ENCODE measurements around the gene LRIT3. TPM values are rescaled to one million over a fixed set of nuclear protein-coding genes. Genes with fewer than 3 reads are reported as not detected.

Gene LRIT3
- total and polyA plus RNA-seq, 2 of the 8 experiments (the other 6 are each of a cell fraction or from before 2014, with no cell fraction given): 0.11 TPM; not detected in 1

DNA sequence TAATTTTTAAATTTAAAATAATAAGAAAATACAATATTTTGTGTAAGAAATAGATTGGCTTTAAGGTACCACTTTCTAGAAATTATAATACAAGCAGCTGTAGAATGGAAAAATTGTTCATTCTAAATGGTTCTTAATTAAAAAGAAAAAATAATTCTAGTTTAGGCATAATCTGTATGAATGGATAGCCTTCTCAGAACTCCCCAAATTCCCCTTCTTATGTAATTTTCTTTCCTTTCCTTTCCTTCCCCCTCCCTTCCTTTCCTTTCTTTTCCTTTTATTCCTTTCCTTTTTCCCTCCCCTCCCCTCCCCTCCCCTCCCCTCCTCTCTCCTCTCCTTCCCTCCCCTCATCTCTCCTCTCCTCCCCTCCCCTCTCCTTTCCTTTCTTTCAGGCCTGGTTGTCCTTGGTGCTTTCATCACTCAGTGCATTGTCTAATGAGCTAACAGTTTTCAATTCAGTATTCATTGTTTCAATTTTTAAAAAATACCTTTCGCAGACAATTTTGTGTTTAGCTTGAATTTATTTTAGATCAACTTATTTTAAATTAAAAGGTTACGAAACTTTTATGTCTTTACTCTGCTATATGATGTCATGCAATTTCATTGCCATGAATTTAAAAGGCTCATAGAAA lies 28.8 kb downstream of the LRIT3 start (continued):
- TF ChIP-seq GTF2F1 (IDR thresholded peaks at IDR 0.05; ENCODE audit: borderline replicate concordance, low read depth, low read length) (no peak), PHF8 (conservative IDR thresholded peaks at IDR 0.05; ENCODE audit: low read depth, low read length) (no peak)
- TF ChIP-seq, protein P1, sequence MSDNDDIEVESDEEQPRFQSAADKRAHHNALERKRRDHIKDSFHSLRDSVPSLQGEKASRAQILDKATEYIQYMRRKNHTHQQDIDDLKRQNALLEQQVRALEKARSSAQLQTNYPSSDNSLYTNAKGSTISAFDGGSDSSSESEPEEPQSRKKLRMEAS (IDR thresholded peaks at IDR 0.05): no peak

Measured in H1 (cell line).